CD4-positive, alpha-beta T cell (primary cell): ENCODE results near the gene SAYSD1. TPM values are rescaled to one million over a fixed set of nuclear protein-coding genes. Genes with fewer than 3 reads are reported as not detected.

Experiments
- ATAC-seq: fragments of 200-7000 bp; cut with Tn5 transposase; one replicate; pipeline ENCODE4 v1.10.0; 2022; ENCODE audit warnings: mild to moderate bottlenecking; ENCODE audit not compliant: poor library complexity
- CTCF ChIA-PET: fragments of 350-600 bp; sonication (Branson Sonifier 250); formaldehyde crosslinking; loops from one replicate; lab custom pipeline; 2021; ENCODE audit warnings: antibody characterized with exemption, inconsistent platforms; lab: Charles Lee
- POLR2A ChIA-PET: fragments of 350-600 bp; sonication (Branson Sonifier 250); formaldehyde crosslinking; loops from one replicate; lab custom pipeline; 2021; ENCODE audit warnings: antibody characterized with exemption, inconsistent platforms; lab: Charles Lee
- DNase-seq, 14 experiments: peaks; one replicate each; pipeline ENCODE4 v3.0.0-alpha.2; 2013 to 2020; ENCODE audit warnings: mixed read lengths in 2 of 14
- H3K27ac ChIP-seq, 2 donors: one replicate each; pipeline versions ENCODE4 v1.5.1 to v1.7.0; 2013; ENCODE audit warnings: low read length in 2 of 2, low read depth in 1 of 2, mild to moderate bottlenecking in 1 of 2
- H3K27me3 ChIP-seq, 2 experiments: 1 replicate in 1 of 2; 2 replicates in 1 of 2; pipeline versions ENCODE4 v1.6.1 to v1.7.0; 2013; ENCODE audit warnings: low read length in 2 of 2, control low read depth in 1 of 2, mild to moderate bottlenecking in 1 of 2, moderate library complexity in 1 of 2; ENCODE audit not compliant: insufficient read depth in 2 of 2, control insufficient read depth in 1 of 2
- H3K36me3 ChIP-seq: one replicate; pipeline ENCODE4 v1.6.1; 2013; ENCODE audit warnings: low read length, control low read depth; ENCODE audit not compliant: insufficient read depth
- H3K4me1 ChIP-seq: one replicate; pipeline ENCODE4 v1.6.1; 2013; ENCODE audit warnings: low read length, control low read depth; ENCODE audit not compliant: insufficient read depth
- H3K4me3 ChIP-seq: one replicate; pipeline ENCODE4 v1.5.1; 2013; ENCODE audit warnings: mild to moderate bottlenecking, low read length, moderate library complexity
- H3K9me3 ChIP-seq, 2 experiments: 1 replicate in 1 of 2; 2 replicates in 1 of 2; pipeline versions ENCODE4 v1.6.1 to v1.7.0; 2013; ENCODE audit warnings: low read length in 2 of 2, mild to moderate bottlenecking in 2 of 2, control low read depth in 1 of 2, moderate library complexity in 1 of 2; ENCODE audit not compliant: control insufficient read depth in 1 of 2, insufficient read depth in 1 of 2
- H3K27ac Mint-ChIP-seq: one replicate; pipeline ENCODE4 v1.8.0; 2020; ENCODE audit warnings: mixed read lengths
- H3K27me3 Mint-ChIP-seq: one replicate; pipeline ENCODE4 v1.8.0; 2021; ENCODE audit warnings: mixed read lengths
- H3K36me3 Mint-ChIP-seq: one replicate; pipeline ENCODE4 v1.8.0; 2021; ENCODE audit warnings: low read depth, mixed read lengths
- H3K4me1 Mint-ChIP-seq: one replicate; pipeline ENCODE4 v1.8.0; 2021; ENCODE audit warnings: low read depth, mixed read lengths
- H3K4me3 Mint-ChIP-seq: one replicate; pipeline ENCODE4 v1.8.0; 2020; ENCODE audit warnings: mild to moderate bottlenecking, mixed read lengths
- H3K9me3 Mint-ChIP-seq: one replicate; pipeline ENCODE4 v1.8.0; 2020; ENCODE audit warnings: mixed read lengths
- CTCF ChIP-seq: fragments of 200-600 bp; IDR thresholded peaks from one replicate; pipeline ENCODE4 v1.8.0; 2022; ENCODE audit warnings: antibody characterized with exemption, mild to moderate bottlenecking
- intact Hi-C, 2 experiments: fragments of 100-400 bp; cut with DNase I in 1 of 2; cut with micrococcal nuclease in 1 of 2; formaldehyde crosslinking; loops; one replicate each; pipeline versions ENCODE4 v1.15.1 to v1.9.0; 2023 to 2025; cut with DNase I, micrococcal nuclease
- total RNA-seq, 174 experiments: library from RNA in 2 of 174; stranded (reverse) in 2 of 174; gene quantifications; one replicate each; pipeline ENCODE4 v1.2.3 and lab custom pipeline; 2021 to 2026

Gene SAYSD1
- total RNA-seq, 2 experiments from 2014 or later, result 18.7 to 21.3 TPM

GRCh38 chr6:39130691-39131090 is 15.7 kb upstream of the SAYSD1 start:
- intact Hi-C loops, result no loop called here
- ChIA-PET POLR2A (no interaction called here), CTCF (no interaction called here)
- no peak overlapping the region for H3K4me3 Mint-ChIP-seq
- ATAC-seq (no peak), DNase-seq (no peak)
- no peak for TF ChIP-seq CTCF
- peaks cover 3% of the 10 kb centered on the region for H3K27me3 Mint-ChIP-seq
- no peaks in the 10 kb centered on the region for H3K4me1 Mint-ChIP-seq
- no peak overlapping the region for H3K27ac Mint-ChIP-seq
- Histone ChIP-seq H3K4me3 (no peak overlapping the region), H3K4me1 (no peaks in the 10 kb centered on the region), H3K27me3 (peaks cover 0 to 2% of the 10 kb centered on the region in 2 experiments), H3K36me3 (no peaks in the 10 kb centered on the region), H3K27ac (no peak overlapping the region), H3K9me3 (no peaks in the 10 kb centered on the region)
- peaks cover 3% of the 10 kb centered on the region for H3K9me3 Mint-ChIP-seq
- H3K36me3 Mint-ChIP-seq, result no peaks in the 10 kb centered on the region

GRCh38 chr6:39128832-39129231 is 13.8 kb upstream of the SAYSD1 start:
- intact Hi-C loops, result no loop called here
- H3K9me3 Mint-ChIP-seq, result peaks cover 3% of the 10 kb centered on the region
- Histone ChIP-seq H3K9me3 (no peaks in the 10 kb centered on the region), H3K4me3 (no peak overlapping the region), H3K36me3 (no peaks in the 10 kb centered on the region), H3K27me3 (peaks cover 0 to 2% of the 10 kb centered on the region in 2 experiments), H3K27ac (no peak overlapping the region), H3K4me1 (no peaks in the 10 kb centered on the region)
- no peaks in the 10 kb centered on the region for H3K36me3 Mint-ChIP-seq
- no peak overlapping the region for H3K4me3 Mint-ChIP-seq
- DNase-seq (no peak), ATAC-seq (no peak)
- no peaks in the 10 kb centered on the region for H3K4me1 Mint-ChIP-seq
- H3K27ac Mint-ChIP-seq, result no peak overlapping the region
- peaks cover 3% of the 10 kb centered on the region for H3K27me3 Mint-ChIP-seq
- CTCF ChIA-PET, result no interaction called here
- TF ChIP-seq CTCF, result no peak
- POLR2A ChIA-PET, result interaction anchor here (1.0 kb wide), 1 partner anchor 14 kb away, joined by 3 read pairs; the partner anchor contains the start of gene SAYSD1

GRCh38 chr6:39128106-39128505 is 13.1 kb upstream of the SAYSD1 start:
- no peak for DNase-seq
- ChIA-PET POLR2A (no interaction called here), CTCF (no interaction called here)
- Histone ChIP-seq H3K27me3 (peaks cover 0 to 2% of the 10 kb centered on the region in 2 experiments), H3K4me1 (no peaks in the 10 kb centered on the region), H3K9me3 (no peaks in the 10 kb centered on the region), H3K36me3 (no peaks in the 10 kb centered on the region), H3K27ac (no peak overlapping the region), H3K4me3 (no peak overlapping the region)
- Mint-ChIP-seq H3K27me3 (peaks cover 3% of the 10 kb centered on the region), H3K4me1 (no peaks in the 10 kb centered on the region), H3K36me3 (no peaks in the 10 kb centered on the region), H3K27ac (no peak overlapping the region), H3K4me3 (no peak overlapping the region), H3K9me3 (peaks cover 3% of the 10 kb centered on the region)
- no peak for TF ChIP-seq CTCF
- intact Hi-C loops, result no loop called here
- ATAC-seq, result no peak
